ENCODE data around the gene TSHR. TPM values are rescaled to one million over a fixed set of nuclear protein-coding genes. Genes with fewer than 3 reads are reported as not detected.

TSHR gene
- total RNA-seq, 1 experiment from 2014 or later: not detected

- Histone ChIP-seq H3K4ac (ENCODE audit: low read depth, low read length) (no peak overlapping the region), H2BK12ac (ENCODE audit: insufficient read length, low read depth, low read length) (no peak overlapping the region), H3K23ac (ENCODE audit: insufficient read length, low read depth, low read length) (no peak overlapping the region), H2BK20ac (ENCODE audit: low read depth, low read length, poor library complexity, severe bottlenecking) (no peak overlapping the region), H4K91ac (ENCODE audit: insufficient read length, low read depth, low read length) (no peak overlapping the region), H4K5ac (ENCODE audit: insufficient read length, low read depth, low read length) (no peak overlapping the region), H3K14ac (ENCODE audit: insufficient read depth, low read length) (no peak overlapping the region), H2AK5ac (ENCODE audit: insufficient read length, low read length) (no peak overlapping the region), H2AFZ (ENCODE audit: low read length) (no peak overlapping the region), H4K8ac (replicated peaks; ENCODE audit: insufficient read length, low read depth, low read length) (no peak overlapping the region), H3K18ac (ENCODE audit: insufficient read length, low read depth, low read length) (no peak overlapping the region), H3K27ac (ENCODE audit: insufficient read length, low read depth, low read length) (no peak overlapping the region), H3K4me1 (ENCODE audit: insufficient read depth, low read length) (no peaks in the 10 kb centered on the region), H3K27me3 (ENCODE audit: insufficient read depth, low read length) (no peaks in the 10 kb centered on the region), H3T11ph (ENCODE audit: low read length) (no peak overlapping the region), H2BK15ac (ENCODE audit: low read depth, low read length) (no peak overlapping the region), H3K9ac (ENCODE audit: extremely low read depth, insufficient read length, low read length) (no peak overlapping the region), H3K9me3 (ENCODE audit: control insufficient read depth, low read depth, low read length) (no peaks in the 10 kb centered on the region), H3K56ac (ENCODE audit: insufficient read length, low read depth, low read length) (no peak overlapping the region), H3K79me1 (ENCODE audit: insufficient read depth, low read depth, low read length, poor library complexity, severe bottlenecking) (no peaks in the 10 kb centered on the region), H4K20me1 (ENCODE audit: control insufficient read depth, insufficient read depth, insufficient read length) (no peaks in the 10 kb centered on the region), H3K4me2 (ENCODE audit: insufficient read depth, insufficient read length, low read length) (no peak overlapping the region), H3K23me2 (ENCODE audit: insufficient read length, low read depth, low read length, poor library complexity, severe bottlenecking) (no peaks in the 10 kb centered on the region), H2BK120ac (ENCODE audit: low read depth, low read length, poor library complexity, severe bottlenecking) (no peak overlapping the region), H2BK5ac (ENCODE audit: insufficient read length, low read length) (no peak overlapping the region), H3K79me2 (ENCODE audit: insufficient read depth, low read length) (no peaks in the 10 kb centered on the region)
- Mint-ChIP-seq H3K4me3 (no peak overlapping the region), H3K27me3 (ENCODE audit: low read depth) (no peaks in the 10 kb centered on the region), H3K4me1 (no peaks in the 10 kb centered on the region), H3K9me3 (no peaks in the 10 kb centered on the region), H3K27ac (no peak overlapping the region), H3K36me3 (ENCODE audit: insufficient read depth in 1 of 3, low read depth in 3 of 3) (no peaks in the 10 kb centered on the region)
- TF ChIP-seq CTCF (conservative IDR thresholded peaks at IDR 0.05): no peak
- no peak for DNase-seq
- WGBS (ENCODE audit: extremely low coverage, insufficient read length, low lambda C conversion rate): no CpG with 5 or more reads among the region's 1 CpG
Measured at GRCh38 chr14:80988192-80988591, 32.8 kb downstream of the TSHR start.

All from H9 (cell line).